GM21515 (cell line): ENCODE data around the gene DDX1.
"Not testable (repeated sequence)": the region's sequence is repeated elsewhere in the genome, so short reads cannot be mapped to it uniquely, and the experiment has no call there.

Source experiments
- ATAC-seq: cut with Tn5 transposase; IDR thresholded peaks from one replicate; pipeline ENCODE4 v1.9.1; 2021; ENCODE audit not compliant: unreplicated experiment

The DDX1 gene

DNA sequence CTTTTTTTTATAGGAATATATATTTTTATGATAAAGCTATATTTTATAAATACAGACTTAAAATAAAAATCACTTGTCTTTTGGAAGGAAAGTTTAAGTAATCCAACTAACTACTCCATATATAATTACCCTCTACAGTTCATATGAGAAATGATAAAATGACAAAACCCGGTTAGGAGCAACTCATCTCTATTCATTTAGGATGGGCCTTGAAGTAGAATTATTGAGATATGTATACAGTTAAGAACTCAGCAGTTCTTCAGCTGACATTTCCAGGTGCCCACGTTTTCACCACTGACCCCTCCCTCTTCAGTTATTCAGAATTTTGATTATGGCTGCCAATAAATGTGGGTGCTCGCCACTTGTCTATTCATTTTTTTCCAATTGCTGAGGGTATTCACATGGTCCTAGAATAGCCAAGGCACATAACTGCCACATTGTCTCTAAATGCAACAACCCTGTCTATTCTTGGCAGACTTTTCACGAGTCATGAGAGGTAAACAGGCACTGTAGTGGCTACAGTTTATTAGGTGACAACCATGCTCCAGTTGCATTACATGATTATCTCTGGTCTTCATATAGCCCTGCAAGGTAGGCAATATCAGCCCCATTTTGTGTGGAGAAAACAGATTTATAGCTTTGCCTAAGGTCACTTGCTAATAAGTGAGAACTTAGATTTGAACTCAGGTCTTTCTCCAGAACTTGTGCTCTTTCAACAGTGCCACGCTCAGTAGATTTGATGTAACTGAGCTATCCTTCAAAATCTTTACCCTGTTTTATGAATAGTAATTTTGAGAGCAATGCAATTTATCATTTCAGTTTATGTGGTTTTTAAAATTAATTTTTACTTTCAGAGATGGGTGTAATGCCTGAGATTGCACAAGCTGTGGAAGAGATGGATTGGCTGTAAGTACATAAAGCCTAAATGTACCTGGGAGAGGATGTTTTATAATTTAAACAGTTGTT lies 2.9 kb downstream of the DDX1 start:
- no peak for ATAC-seq

DNA sequence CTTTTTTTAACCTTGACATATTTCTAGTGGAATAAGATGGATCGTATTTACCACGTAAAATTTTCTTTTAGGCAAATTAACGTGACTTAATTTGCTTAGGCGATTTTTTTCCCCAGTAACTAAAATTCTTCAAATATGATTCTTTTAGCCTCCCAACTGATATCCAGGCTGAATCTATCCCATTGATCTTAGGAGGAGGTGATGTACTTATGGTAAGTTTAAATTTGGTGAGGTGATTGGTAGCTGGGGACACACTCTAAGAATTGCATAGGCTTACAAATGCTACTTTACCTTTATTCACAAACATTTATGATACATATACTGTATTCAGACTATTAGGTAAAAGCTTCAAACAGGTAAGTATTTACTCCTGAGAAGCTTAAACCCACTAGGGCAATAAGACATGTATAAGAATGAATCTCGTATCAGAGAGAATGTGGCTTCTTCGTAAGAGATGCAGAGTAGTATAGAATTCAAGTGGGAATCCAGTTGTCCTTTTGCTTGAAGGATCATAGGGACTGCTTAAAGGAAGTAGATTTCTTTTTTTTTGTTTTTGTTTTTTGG lies 3.8 kb downstream of the DDX1 start:
- no peak for ATAC-seq

DNA sequence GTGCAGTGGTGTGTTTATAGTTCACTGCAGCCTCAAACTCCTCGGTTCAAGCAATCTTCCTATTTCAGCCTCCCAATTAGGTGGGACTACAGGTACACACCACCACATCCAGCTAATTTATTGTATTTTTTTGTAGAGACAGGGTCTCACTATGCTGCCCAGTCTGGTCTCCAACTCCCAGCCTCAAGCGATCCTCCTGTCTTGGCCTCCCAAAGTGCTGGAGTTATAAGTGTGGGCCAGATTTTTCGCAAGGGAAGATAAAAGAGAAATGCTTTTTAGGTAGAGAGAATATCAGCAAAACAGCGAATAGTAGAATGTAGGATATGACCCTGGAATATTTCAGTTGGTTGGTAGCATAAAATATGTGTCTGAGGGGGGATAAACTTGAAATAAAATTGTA lies 4.3 kb downstream of the DDX1 start:
- ATAC-seq: no peak

DNA sequence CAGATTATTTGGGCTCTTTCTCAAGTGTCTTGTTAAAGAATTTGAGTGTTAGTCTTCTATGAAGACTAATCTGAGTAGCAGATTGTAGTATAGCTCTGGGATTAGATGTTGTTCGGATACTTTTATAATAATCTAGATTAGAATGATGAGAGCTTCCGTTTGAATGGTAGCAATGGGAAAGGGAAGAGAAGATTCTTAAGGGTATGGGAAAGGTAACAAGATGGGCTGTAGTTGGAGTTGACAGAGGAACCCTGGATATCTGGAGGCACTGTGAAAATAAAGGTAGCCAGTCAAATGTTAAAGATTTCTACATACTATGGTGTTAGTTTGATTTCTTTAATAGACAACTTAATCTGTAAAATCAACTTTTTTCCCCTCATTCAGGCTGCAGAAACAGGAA lies 4.7 kb downstream of the DDX1 start:
- ATAC-seq: no peak

DNA sequence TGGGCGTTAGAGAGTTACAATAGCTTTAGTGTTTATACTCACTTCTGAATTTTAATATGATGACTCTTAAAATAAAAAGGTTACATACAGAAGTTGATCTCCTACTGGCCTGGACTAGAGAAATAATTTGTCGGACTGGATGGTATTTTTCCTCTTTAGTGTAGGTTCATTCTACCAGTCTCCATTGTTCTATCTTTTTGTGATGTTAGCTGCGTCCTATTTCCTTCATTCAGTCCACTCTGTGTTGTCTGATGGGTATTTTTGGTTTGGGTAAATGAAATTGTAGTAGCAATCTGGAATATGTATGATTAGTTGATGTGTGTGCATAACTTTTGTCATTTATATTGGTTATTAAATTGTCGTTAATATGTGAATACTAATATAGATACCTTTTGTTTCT lies 5.3 kb downstream of the DDX1 start:
- no peak for ATAC-seq

DNA sequence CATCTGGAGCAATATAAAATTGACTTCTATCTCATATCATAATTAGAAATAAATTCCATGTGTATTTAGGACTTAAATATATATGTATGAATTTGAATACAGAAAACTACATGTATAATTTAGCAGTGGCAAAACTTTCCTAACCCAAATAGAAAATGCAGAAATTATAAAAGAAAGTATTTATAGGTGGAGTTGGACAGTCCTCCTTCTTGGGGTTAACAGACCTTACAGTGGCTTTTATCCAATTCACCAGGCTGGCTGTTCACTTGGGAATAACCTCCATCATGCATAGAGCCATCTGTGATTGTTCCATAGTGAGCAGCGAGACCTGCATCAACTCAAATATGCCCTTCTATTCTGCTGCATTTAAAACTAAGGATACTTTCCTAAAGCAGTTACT lies 8.3 kb downstream of the DDX1 start:
- ATAC-seq: no peak

DNA sequence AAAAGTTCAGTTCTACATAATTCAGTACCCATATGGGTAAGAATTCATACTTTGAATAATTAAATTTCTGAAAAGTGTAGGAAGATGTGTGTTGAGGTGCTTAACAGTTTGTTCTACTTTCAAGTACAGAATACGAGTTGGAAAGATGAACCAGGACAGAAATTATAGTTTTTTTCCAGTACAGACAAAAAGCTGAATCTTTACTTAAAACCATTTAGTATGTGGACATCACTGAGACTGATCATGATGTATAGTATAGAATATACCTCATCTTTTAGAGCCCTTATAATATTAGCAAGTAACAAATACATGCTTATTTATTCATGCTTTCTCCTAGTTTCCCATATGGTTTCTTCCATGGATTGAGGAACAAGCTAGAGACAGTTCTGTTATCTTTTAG lies 10.0 kb downstream of the DDX1 start:
- no peak for ATAC-seq

DNA sequence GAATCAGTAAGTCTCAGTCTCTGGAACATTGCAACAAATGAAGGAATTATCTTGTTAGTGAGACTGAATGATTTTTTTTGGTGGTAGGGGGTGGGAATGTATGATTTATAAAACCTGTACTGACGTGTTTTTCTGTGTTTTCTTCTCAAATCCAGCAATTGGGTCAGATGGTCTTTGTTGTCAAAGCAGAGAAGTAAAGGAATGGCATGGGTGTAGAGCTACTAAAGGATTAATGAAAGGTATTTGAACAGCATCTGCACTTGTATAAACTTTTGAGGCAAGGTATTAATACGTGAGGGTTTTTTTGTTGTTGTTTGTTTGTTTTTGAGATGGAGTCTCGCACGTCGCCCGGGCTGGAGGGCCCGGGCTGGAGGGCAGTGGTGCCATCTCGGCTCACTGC lies 10.7 kb downstream of the DDX1 start:
- ATAC-seq: no peak

DNA sequence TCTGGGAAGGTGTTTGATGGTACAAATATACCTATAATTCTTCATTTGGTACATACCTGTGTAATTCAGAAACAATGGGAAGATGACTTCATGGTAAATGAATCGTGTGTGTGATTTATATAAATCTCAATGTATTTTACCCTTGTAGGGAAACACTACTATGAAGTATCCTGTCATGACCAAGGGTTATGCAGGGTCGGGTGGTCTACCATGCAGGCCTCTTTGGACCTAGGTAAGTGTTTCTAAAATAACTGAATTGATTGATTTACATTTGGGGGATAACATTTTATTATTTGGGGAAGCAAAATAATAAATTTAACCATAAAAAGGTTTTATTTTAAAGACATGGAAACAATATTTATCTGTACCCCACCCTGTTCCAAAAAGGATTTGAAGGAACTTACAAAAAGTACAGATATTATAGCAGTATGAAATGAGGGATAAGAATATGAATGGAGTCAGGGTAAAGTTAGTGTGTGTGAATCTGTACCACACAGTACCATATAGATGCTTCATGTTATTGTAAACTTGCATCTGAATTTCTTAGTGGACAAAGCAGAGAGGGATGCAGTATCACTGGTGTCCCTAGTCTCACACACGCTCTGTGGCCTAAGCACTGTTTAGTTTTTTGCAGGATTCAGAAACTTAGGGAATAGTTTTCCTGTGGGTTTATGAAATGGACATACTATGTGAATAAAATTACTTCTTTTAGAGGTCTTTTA lies 11.5 kb downstream of the DDX1 start:
- ATAC-seq: no peak

DNA sequence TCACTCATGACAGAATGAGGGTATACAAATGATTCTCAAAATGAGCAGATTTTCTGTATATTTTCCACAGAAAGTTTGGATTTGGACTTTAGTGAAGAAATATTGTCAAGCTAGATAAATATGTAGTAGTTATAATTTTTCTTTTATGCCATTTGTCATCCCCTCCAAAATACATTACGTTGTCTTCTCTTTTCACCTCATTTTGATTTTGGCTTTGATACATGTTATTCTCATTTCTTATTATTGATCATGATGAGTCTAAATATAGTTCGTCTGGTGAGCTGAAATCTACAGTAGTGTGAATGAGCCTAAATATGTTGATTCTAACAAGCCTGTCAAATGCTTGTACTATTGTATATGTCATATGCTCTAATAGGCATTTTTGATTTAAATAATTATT lies 12.3 kb downstream of the DDX1 start:
- no peak for ATAC-seq

DNA sequence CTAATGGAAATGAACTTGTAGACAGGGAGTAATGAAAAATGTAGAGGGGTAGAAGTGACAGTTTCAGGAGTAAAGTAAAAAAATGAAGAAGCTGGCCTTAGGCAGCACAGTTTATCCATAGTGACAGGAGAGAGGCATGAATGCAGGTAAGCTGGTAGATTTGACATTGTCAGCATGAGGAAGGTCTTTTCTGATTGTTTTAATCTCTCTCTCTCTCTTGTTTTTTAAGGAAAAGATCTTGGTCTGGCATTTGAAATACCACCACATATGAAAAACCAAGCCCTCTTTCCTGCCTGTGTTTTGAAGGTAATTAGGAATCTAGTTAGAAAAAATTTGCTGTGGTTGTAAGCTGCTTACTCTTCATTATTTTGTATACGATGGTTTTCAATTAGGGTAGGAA lies 14.1 kb downstream of the DDX1 start:
- no peak for ATAC-seq

DNA sequence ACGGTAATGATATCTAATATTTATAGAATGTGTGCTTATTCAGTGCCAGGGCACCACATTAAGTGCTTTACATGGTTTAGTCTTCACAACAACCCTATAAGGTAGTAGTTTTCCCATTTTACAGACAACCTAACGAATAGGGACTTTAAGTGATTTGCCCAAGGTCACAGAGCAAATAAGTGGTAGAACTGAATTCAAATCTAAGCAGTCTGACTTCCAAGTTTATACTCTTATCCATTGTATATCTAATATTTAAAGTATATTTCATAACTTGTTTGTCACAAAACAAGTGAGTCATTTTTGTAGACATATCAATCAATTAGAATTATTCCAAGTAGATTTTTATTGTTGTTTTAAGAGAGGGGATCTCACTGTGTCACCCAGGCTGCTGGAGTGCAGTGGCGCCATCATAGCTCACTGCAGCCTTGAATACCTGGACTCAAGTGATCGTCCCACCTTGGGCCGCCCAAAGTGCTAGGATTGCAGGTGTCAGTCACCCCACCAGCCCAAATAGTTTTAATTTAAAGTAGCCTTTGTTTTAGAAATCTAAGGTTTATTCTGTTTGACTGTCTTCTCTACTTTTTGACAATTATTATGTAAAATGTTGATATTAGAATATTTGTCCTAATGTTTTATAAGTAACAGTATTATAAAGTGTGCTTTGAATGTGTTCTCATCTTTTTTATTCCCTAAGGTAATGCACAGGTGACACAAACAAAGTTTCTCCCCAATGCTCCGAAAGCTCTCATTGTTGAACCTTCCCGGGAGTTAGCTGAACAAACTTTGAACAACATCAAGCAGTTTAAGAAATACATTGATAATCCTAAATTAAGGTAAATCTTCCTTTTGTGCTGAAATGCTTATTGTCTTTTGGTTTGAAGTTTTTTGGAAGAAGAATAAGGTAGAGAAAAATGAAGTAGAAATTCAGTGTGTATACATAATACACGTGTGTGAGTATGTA lies 15.1 kb downstream of the DDX1 start:
- ATAC-seq: no peak

DNA sequence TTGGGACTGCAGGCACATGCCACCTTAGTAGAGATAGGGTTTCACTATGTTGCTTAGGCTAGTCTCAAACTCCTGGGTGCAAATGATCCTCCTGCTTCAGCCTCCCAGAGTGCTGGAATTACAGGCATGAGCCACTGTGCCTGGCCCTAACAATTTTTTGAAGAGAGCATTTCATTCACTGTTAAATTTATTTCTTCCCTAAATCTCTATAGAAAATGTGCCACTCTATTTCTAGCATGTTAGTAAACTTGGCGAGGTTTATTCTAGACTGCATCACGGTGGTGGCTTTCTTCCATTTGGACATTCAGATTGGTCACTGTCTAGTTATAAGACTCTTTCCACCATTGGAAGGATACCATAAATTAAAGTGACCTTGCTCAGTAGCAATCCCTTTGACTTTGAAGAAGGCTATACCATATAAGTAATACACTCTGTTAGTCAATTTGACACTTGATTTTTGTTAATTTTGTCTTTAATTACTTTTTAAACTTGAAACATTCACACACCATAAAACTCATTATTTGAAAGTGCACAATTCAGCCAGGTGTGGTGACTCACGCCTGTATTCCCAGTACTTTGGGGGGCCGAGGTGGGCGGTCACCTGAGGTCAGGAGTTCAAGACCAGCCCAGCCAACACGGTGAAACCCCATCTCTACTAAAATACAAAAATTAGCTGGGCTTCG lies 16.2 kb downstream of the DDX1 start:
- no peak for ATAC-seq

DNA sequence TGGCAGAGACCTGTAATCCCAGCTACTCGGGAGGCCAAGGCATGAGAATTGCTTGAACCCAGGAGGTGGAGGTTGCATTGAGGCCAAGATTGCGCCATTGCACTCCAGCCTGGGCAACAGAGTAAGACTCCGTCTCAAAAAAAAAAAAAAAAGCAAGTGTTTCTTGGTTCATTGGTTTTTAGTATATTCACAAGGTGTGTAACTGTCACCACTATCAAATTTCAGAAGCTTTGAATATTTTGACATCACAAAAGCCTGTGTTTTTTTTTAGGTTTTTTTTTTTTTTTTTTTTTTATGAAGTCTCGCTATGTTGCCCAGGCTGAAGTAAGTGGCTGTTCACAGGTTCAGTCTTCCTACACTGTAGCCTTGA lies 16.7 kb downstream of the DDX1 start:
- ATAC-seq: no peak

DNA sequence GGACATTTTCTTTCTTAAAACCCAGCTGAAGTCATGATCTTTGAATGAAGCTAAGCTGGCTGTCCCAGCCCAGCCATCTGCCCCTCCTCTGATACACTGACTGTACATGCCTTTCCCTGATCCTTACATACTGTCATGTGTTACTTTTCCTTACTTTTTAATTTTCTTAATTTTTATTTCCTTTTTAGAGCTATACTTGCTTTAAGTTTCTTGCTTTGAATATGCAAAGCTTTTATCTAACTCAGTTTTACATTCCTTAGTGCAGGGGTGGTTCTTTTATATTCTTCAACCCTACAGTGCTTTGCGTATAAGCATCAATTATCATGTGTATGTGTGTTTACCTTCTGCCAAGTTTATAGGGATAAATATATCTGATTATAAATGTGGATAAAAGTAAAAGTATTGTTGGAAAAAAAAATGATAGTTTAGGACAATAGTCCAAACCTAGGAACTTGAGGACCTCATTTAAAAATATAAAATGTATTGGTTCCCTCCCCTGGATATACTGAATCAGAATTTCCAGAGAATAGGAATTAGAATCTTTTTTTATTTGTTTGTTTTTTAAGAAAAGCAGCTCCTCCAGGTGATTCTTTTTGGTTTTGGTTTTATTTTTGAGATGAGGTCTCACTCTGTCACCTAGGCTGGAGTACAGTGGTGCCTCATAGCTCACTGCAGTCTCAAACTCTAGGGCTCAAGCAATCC lies 17.8 kb downstream of the DDX1 start:
- ATAC-seq: no peak

DNA sequence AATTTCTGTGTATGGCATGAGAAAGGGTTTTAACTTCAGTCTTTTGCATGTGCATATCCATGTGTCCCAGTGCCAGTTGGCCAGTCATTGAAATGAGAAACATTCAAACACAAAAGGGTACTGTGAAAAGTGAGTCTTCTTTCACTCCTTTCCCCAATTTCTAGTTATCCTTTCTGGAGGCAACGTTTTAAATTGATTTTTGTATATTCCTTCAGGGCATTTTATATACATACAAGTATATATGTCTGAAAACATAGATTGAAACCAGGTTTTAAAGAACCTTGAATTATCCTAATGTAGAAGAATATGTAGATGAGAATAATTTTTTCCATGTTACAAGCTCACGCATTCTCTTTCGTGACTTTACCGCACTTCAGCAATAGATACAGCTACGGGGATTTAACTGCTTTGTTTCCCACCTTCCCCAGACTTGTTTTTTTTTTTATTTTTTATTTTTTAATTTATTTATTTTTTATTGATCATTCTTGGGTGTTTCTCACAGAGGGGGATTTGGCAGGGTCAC lies 18.8 kb downstream of the DDX1 start:
- no peak for ATAC-seq

DNA sequence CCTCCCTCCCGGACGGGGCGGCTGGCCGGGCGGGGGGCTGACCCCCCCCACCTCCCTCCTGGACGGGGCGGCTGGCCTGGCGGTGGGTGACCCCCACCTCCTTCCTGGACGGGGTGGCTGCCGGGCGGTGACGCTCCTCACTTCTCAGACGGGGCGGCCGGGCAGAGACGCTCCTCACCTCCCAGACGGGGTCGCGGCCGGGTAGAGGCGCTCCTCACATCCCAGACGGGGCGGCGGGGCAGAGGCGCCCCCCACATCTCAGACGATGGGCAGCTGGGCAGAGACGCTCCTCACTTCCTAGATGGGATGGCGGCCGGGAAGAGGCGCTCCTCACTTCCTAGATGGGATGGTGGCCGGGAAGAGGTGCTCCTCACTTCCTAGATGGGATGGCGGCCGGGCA lies 20.4 kb downstream of the DDX1 start:
- ATAC-seq: not testable (repeated sequence)

DNA sequence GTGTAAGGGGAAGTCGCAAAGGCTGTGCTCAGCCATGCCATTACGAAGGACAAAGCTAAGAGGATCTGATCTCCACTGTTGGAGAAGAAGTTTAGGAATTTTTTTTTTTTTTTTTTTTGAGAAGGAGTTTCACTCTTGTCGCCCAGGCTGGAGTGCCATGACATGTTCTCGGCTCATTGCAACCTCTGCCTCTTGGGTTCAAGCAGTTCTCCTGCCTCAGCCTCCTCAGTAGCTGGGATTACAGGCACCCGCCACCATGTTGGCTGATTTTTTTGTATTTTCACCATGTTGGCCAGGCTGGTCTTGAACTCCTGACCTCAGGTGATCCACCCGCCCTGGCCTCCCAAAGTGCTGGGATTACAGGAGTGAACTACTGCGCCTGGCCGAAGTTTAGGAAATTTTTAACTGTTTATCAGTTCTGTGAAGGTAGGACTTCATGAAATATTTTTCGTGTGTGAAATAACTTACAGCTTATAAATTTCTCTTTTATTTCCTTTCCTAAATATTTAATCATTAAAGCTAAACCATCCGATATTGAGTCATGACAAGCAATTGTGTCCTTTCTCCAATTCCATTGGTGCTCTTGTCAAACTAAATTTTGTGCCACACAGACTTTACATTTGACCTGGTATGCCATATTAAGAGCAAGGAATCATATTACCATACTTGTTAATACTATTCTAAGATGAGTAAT lies 22.2 kb downstream of the DDX1 start:
- no peak for ATAC-seq
